Lower leg skin (tissue), 3 donors: Measurements from ENCODE around the gene SDK1.

ENCODE experiments used
- POLR2A ChIP-seq, 2 donors: fragments of 450-650 bp; IDR thresholded peaks; one replicate each; pipeline ENCODE4 v1.6.1; 2016 to 2017; ENCODE audit warnings: antibody characterized with exemption in 2 of 2, mild to moderate bottlenecking in 1 of 2, moderate library complexity in 1 of 2
- TF ChIP-seq, protein P1 (sequence below), 3 donors: fragments of 450-650 bp; IDR thresholded peaks; one replicate each; pipeline ENCODE4 v1.5.1; 2016; ENCODE audit warnings: antibody characterized with exemption in 3 of 3, mild to moderate bottlenecking in 3 of 3, moderate library complexity in 2 of 3

DNA sequence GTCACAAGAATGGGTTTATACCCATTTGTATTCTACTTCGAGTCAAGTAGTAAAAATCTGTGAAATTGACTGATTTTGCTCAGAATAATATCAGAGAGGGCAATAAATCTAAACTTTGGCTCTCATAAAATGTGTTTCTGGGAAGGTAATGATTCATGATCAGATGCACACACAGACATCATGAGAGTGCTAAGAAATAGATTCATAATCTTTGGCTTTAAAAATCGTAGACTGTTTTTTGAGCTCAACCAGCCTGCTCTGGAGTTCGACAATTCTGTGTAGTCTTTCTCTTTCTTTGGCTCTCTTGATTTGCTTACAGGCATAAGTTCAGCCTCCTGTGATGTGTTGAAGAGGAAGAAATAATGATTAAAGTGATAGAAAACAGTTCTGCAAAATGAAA lies 494.7 kb downstream of the SDK1 start:
- TF ChIP-seq, protein P1, sequence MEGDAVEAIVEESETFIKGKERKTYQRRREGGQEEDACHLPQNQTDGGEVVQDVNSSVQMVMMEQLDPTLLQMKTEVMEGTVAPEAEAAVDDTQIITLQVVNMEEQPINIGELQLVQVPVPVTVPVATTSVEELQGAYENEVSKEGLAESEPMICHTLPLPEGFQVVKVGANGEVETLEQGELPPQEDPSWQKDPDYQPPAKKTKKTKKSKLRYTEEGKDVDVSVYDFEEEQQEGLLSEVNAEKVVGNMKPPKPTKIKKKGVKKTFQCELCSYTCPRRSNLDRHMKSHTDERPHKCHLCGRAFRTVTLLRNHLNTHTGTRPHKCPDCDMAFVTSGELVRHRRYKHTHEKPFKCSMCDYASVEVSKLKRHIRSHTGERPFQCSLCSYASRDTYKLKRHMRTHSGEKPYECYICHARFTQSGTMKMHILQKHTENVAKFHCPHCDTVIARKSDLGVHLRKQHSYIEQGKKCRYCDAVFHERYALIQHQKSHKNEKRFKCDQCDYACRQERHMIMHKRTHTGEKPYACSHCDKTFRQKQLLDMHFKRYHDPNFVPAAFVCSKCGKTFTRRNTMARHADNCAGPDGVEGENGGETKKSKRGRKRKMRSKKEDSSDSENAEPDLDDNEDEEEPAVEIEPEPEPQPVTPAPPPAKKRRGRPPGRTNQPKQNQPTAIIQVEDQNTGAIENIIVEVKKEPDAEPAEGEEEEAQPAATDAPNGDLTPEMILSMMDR (IDR thresholded peaks at IDR 0.05) = no peak
- no peak for TF ChIP-seq POLR2A (IDR thresholded peaks at IDR 0.05)
